ENCODE measurements around the gene CMTM1. TPM values are rescaled to one million over a fixed set of nuclear protein-coding genes. Genes with fewer than 3 reads are reported as not detected.

The CMTM1 gene
- polyA plus RNA-seq, 1 donor from 2014 or later, result 1.6 TPM

DNA sequence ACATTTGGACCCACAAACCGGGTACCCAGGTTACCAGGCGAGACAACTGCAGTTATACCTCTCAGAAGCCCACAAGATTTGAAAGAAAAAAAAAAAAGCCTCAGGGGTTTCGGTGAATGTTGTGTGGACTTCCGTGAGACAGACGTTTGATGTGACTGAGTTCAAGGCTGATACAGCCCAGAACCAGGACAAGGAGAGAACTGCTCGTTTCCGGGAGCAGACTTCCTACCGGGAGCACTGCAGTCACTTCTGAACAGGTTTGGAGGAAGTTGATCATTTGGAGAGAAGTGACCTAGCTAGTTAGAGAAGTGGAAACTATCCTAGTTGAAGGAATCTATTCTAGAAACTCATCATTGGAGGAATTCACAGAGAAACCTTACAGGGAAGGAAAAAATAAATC, 13.0 kb upstream of the CMTM1 start:
- Histone ChIP-seq H3F3A (ENCODE audit: insufficient read depth, low read length, poor library complexity, severe bottlenecking) (no peaks in the 10 kb centered on the region), H3K4me2 (ENCODE audit: low read length) (no peak overlapping the region), H3K9me2 (ENCODE audit: insufficient read depth, low read length) (no peaks in the 10 kb centered on the region), H3K27me3 (ENCODE audit: insufficient read depth, low read depth, low read length) (no peaks in the 10 kb centered on the region), H3K27ac (ENCODE audit: low read length) (no peak overlapping the region), H3K79me2 (replicated peaks; ENCODE audit: insufficient read depth, low read length) (no peaks in the 10 kb centered on the region), H3K4me3 (ENCODE audit: low read length) (peak overlapping the region; percentile 71), H3K9me3 (ENCODE audit: low read length) (no peaks in the 10 kb centered on the region), H2AFZ (ENCODE audit: low read depth, low read length) (no peak overlapping the region), H4K20me1 (ENCODE audit: insufficient read depth) (no peaks in the 10 kb centered on the region), H3K36me3 (ENCODE audit: insufficient read depth, low read length) (no peaks in the 10 kb centered on the region), H3K9ac (ENCODE audit: low read length) (no peak overlapping the region)
- TF ChIP-seq RAD21 (conservative IDR thresholded peaks at IDR 0.05) (no peak), SMC3 (conservative IDR thresholded peaks at IDR 0.05; ENCODE audit: poor library complexity) (no peak), TAF1 (IDR thresholded peaks at IDR 0.05; ENCODE audit: low read depth) (no peak), EZH2 (IDR thresholded peaks at IDR 0.05; ENCODE audit: borderline replicate concordance, insufficient read depth, low read length, poor library complexity, severe bottlenecking) (no peak), POLR2AphosphoS5 (IDR thresholded peaks at IDR 0.05) (no peak), MXI1 (conservative IDR thresholded peaks at IDR 0.05; ENCODE audit: poor library complexity, severe bottlenecking) (no peak), EP300 (conservative IDR thresholded peaks at IDR 0.05; ENCODE audit: poor library complexity, severe bottlenecking) (no peak)
- TF ChIP-seq, protein P1, sequence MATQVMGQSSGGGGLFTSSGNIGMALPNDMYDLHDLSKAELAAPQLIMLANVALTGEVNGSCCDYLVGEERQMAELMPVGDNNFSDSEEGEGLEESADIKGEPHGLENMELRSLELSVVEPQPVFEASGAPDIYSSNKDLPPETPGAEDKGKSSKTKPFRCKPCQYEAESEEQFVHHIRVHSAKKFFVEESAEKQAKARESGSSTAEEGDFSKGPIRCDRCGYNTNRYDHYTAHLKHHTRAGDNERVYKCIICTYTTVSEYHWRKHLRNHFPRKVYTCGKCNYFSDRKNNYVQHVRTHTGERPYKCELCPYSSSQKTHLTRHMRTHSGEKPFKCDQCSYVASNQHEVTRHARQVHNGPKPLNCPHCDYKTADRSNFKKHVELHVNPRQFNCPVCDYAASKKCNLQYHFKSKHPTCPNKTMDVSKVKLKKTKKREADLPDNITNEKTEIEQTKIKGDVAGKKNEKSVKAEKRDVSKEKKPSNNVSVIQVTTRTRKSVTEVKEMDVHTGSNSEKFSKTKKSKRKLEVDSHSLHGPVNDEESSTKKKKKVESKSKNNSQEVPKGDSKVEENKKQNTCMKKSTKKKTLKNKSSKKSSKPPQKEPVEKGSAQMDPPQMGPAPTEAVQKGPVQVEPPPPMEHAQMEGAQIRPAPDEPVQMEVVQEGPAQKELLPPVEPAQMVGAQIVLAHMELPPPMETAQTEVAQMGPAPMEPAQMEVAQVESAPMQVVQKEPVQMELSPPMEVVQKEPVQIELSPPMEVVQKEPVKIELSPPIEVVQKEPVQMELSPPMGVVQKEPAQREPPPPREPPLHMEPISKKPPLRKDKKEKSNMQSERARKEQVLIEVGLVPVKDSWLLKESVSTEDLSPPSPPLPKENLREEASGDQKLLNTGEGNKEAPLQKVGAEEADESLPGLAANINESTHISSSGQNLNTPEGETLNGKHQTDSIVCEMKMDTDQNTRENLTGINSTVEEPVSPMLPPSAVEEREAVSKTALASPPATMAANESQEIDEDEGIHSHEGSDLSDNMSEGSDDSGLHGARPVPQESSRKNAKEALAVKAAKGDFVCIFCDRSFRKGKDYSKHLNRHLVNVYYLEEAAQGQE (IDR thresholded peaks at IDR 0.05; ENCODE audit: borderline replicate concordance), result no peak
- TF ChIP-seq, protein P2, sequence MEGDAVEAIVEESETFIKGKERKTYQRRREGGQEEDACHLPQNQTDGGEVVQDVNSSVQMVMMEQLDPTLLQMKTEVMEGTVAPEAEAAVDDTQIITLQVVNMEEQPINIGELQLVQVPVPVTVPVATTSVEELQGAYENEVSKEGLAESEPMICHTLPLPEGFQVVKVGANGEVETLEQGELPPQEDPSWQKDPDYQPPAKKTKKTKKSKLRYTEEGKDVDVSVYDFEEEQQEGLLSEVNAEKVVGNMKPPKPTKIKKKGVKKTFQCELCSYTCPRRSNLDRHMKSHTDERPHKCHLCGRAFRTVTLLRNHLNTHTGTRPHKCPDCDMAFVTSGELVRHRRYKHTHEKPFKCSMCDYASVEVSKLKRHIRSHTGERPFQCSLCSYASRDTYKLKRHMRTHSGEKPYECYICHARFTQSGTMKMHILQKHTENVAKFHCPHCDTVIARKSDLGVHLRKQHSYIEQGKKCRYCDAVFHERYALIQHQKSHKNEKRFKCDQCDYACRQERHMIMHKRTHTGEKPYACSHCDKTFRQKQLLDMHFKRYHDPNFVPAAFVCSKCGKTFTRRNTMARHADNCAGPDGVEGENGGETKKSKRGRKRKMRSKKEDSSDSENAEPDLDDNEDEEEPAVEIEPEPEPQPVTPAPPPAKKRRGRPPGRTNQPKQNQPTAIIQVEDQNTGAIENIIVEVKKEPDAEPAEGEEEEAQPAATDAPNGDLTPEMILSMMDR (IDR thresholded peaks at IDR 0.05; ENCODE audit: poor library complexity, severe bottlenecking), result no peak

GRCh38 chr16:66554021-66554420, 12.2 kb upstream of the CMTM1 start:
- H3K27ac ChIP-seq (ENCODE audit: low read length), result no peak overlapping the region
- H3K9ac ChIP-seq (ENCODE audit: low read length), result no peak overlapping the region
- H3K36me3 ChIP-seq (ENCODE audit: insufficient read depth, low read length), result no peaks in the 10 kb centered on the region
- H3K27me3 ChIP-seq (ENCODE audit: insufficient read depth, low read depth, low read length), result no peaks in the 10 kb centered on the region
- no peaks in the 10 kb centered on the region for H3K9me2 ChIP-seq (ENCODE audit: insufficient read depth, low read length)
- no peak overlapping the region for H3K4me2 ChIP-seq (ENCODE audit: low read length)
- H4K20me1 ChIP-seq (ENCODE audit: insufficient read depth), result no peaks in the 10 kb centered on the region
- TF ChIP-seq SMC3 (conservative IDR thresholded peaks at IDR 0.05; ENCODE audit: poor library complexity), result no peak
- no peak for TF ChIP-seq RAD21 (conservative IDR thresholded peaks at IDR 0.05)
- TF ChIP-seq MXI1 (conservative IDR thresholded peaks at IDR 0.05; ENCODE audit: poor library complexity, severe bottlenecking), result no peak
- TF ChIP-seq POLR2AphosphoS5 (IDR thresholded peaks at IDR 0.05), result no peak
- TF ChIP-seq EP300 (conservative IDR thresholded peaks at IDR 0.05; ENCODE audit: poor library complexity, severe bottlenecking), result no peak
- TF ChIP-seq, protein P1 (IDR thresholded peaks at IDR 0.05; ENCODE audit: borderline replicate concordance), result no peak
- TF ChIP-seq TAF1 (IDR thresholded peaks at IDR 0.05; ENCODE audit: low read depth), result no peak
- no peak for TF ChIP-seq EZH2 (IDR thresholded peaks at IDR 0.05; ENCODE audit: borderline replicate concordance, insufficient read depth, low read length, poor library complexity, severe bottlenecking)
- TF ChIP-seq, protein P2 (IDR thresholded peaks at IDR 0.05; ENCODE audit: poor library complexity, severe bottlenecking), result no peak
- no peak overlapping the region for H3K4me3 ChIP-seq (ENCODE audit: low read length)
- H2AFZ ChIP-seq (ENCODE audit: low read depth, low read length), result no peak overlapping the region
- H3F3A ChIP-seq (ENCODE audit: insufficient read depth, low read length, poor library complexity, severe bottlenecking), result no peaks in the 10 kb centered on the region
- no peaks in the 10 kb centered on the region for H3K9me3 ChIP-seq (ENCODE audit: low read length)
- H3K79me2 ChIP-seq (replicated peaks; ENCODE audit: insufficient read depth, low read length), result no peaks in the 10 kb centered on the region
